GM19239 (cell line): ENCODE measurements around the gene BICC1.

ENCODE experiments used
- DNase-seq: peaks from one replicate; pipeline ENCODE4 v3.0.0; 2011; ENCODE audit warnings: low spot score; ENCODE audit not compliant: insufficient read length
- FAIRE-seq: peaks from 2 replicates; lab custom pipeline; 2011; peaks lifted over from hg19 to GRCh38; lab: Jason Lieb, UNC

BICC1 gene

GRCh38 chr10:58642916-58643428 is 130.3 kb downstream of the BICC1 start:
- DNase-seq (no peak), FAIRE-seq (no peak)

- DNase-seq (no peak), FAIRE-seq (no peak)
Measured at GRCh38 chr10:58644311-58644710, 131.6 kb downstream of the BICC1 start.

- no peak for FAIRE-seq
- DNase-seq, result no peak
Measured at GRCh38 chr10:58645416-58646146, 132.9 kb downstream of the BICC1 start.

- DNase-seq, result no peak
- no peak for FAIRE-seq
Measured at GRCh38 chr10:58647376-58648112, 134.9 kb downstream of the BICC1 start.

- FAIRE-seq, result no peak
Measured at GRCh38 chr10:58648131-58648530, 135.5 kb downstream of the BICC1 start.

GRCh38 chr10:58651040-58651439 is 138.4 kb downstream of the BICC1 start:
- no peak for FAIRE-seq
- no peak for DNase-seq

More at GRCh38 chr10:58648131-58648530, 135.5 kb downstream of the BICC1 start:
- no peak for DNase-seq

GRCh38 chr10:58651742-58652141 is 139.1 kb downstream of the BICC1 start:
- no peak for FAIRE-seq

GRCh38 chr10:58653139-58653538 is 140.5 kb downstream of the BICC1 start:
- FAIRE-seq, result no peak

More at GRCh38 chr10:58651742-58652141, 139.1 kb downstream of the BICC1 start:
- no peak for DNase-seq

GRCh38 chr10:58660575-58661255 is 148.0 kb downstream of the BICC1 start:
- DNase-seq (no peak), FAIRE-seq (no peak)

More at GRCh38 chr10:58653139-58653538, 140.5 kb downstream of the BICC1 start:
- DNase-seq, result no peak

GRCh38 chr10:58661336-58661735 is 148.7 kb downstream of the BICC1 start:
- FAIRE-seq (no peak), DNase-seq (no peak)

GRCh38 chr10:58661902-58662301 is 149.2 kb downstream of the BICC1 start:
- DNase-seq (no peak), FAIRE-seq (no peak)

- DNase-seq, result no peak
- no peak for FAIRE-seq
Measured at GRCh38 chr10:58662314-58662713, 149.6 kb downstream of the BICC1 start.

- DNase-seq, result no peak
- FAIRE-seq, result no peak
Measured at GRCh38 chr10:58665361-58665760, 152.7 kb downstream of the BICC1 start.

GRCh38 chr10:58666024-58666423 is 153.4 kb downstream of the BICC1 start:
- FAIRE-seq (no peak), DNase-seq (no peak)

- DNase-seq (no peak), FAIRE-seq (no peak)
Measured at GRCh38 chr10:58667658-58668310, 155.1 kb downstream of the BICC1 start.

GRCh38 chr10:58672845-58673244 is 160.2 kb downstream of the BICC1 start:
- FAIRE-seq (no peak), DNase-seq (no peak)

GRCh38 chr10:58674251-58674650 is 161.6 kb downstream of the BICC1 start:
- DNase-seq (no peak), FAIRE-seq (no peak)

GRCh38 chr10:58675321-58675720 is 162.6 kb downstream of the BICC1 start:
- FAIRE-seq (no peak), DNase-seq (no peak)

GRCh38 chr10:58691528-58691927 is 178.9 kb downstream of the BICC1 start:
- FAIRE-seq (no peak), DNase-seq (no peak)

- FAIRE-seq (no peak), DNase-seq (no peak)
Measured at GRCh38 chr10:58693919-58694318, 181.2 kb downstream of the BICC1 start.
